ENCODE results near the gene ENOX1.

Gene ENOX1

GRCh38 chr13:43289470-43290255 is 497.1 kb downstream of the ENOX1 start:
- DNase-seq (ENCODE audit: low read depth) = no peak

- DNase-seq (ENCODE audit: low read depth) = no peak
These were observed 500.0 kb downstream of the ENOX1 start for GRCh38 chr13:43286751-43287150.

GRCh38 chr13:43285933-43286597 is 500.7 kb downstream of the ENOX1 start:
- no peak for DNase-seq (ENCODE audit: low read depth)

- DNase-seq (ENCODE audit: low read depth) = no peak
These were observed 502.6 kb downstream of the ENOX1 start for GRCh38 chr13:43284162-43284561.

GRCh38 chr13:43279696-43280095 is 507.1 kb downstream of the ENOX1 start:
- no peak for DNase-seq (ENCODE audit: low read depth)

- DNase-seq (ENCODE audit: low read depth) = no peak
These were observed 508.6 kb downstream of the ENOX1 start for GRCh38 chr13:43278127-43278526.

GRCh38 chr13:43277142-43277541 is 509.6 kb downstream of the ENOX1 start:
- no peak for DNase-seq (ENCODE audit: low read depth)

- DNase-seq (ENCODE audit: low read depth) = no peak
These were observed 511.9 kb downstream of the ENOX1 start for GRCh38 chr13:43274881-43275280.

GRCh38 chr13:43273362-43273761 is 513.4 kb downstream of the ENOX1 start:
- no peak for DNase-seq (ENCODE audit: low read depth)

- DNase-seq (ENCODE audit: low read depth) = no peak
These were observed 513.9 kb downstream of the ENOX1 start for GRCh38 chr13:43272851-43273250.

GRCh38 chr13:43271152-43271551 is 515.6 kb downstream of the ENOX1 start:
- no peak for DNase-seq (ENCODE audit: low read depth)

GRCh38 chr13:43270130-43270830 is 516.5 kb downstream of the ENOX1 start:
- no peak for DNase-seq (ENCODE audit: low read depth)

- DNase-seq (ENCODE audit: low read depth) = no peak
These were observed 517.7 kb downstream of the ENOX1 start for GRCh38 chr13:43269037-43269481.

- DNase-seq (ENCODE audit: low read depth) = no peak
These were observed 518.1 kb downstream of the ENOX1 start for GRCh38 chr13:43268632-43269031.

- no peak for DNase-seq (ENCODE audit: low read depth)
These were observed 518.9 kb downstream of the ENOX1 start for GRCh38 chr13:43267916-43268315.

GRCh38 chr13:43266936-43267615 is 519.7 kb downstream of the ENOX1 start:
- no peak for DNase-seq (ENCODE audit: low read depth)

- DNase-seq (ENCODE audit: low read depth) = no peak
These were observed 521.7 kb downstream of the ENOX1 start for GRCh38 chr13:43265028-43265427.

GRCh38 chr13:43264458-43264857 is 522.3 kb downstream of the ENOX1 start:
- no peak for DNase-seq (ENCODE audit: low read depth)

GRCh38 chr13:43263047-43263446 is 523.7 kb downstream of the ENOX1 start:
- no peak for DNase-seq (ENCODE audit: low read depth)

- DNase-seq (ENCODE audit: low read depth) = no peak
These were observed 525.8 kb downstream of the ENOX1 start for GRCh38 chr13:43260999-43261398.

- no peak for DNase-seq (ENCODE audit: low read depth)
These were observed 528.0 kb downstream of the ENOX1 start for GRCh38 chr13:43258771-43259170.

GRCh38 chr13:43257765-43258164 is 529.0 kb downstream of the ENOX1 start:
- DNase-seq (ENCODE audit: low read depth) = no peak

Measured in activated gamma-delta T cell treated with anti-CD3 and anti-CD28 coated beads, Interleukin-2, amount 50 U/mL, for 16 hours (primary cell).